ENCODE results near the gene TFR2. TPM values are rescaled to one million over a fixed set of nuclear protein-coding genes. Genes with fewer than 3 reads are reported as not detected.

Gene TFR2
- total RNA-seq, 1 experiment from 2014 or later: 9.1 TPM

Other genes with a start within 250 kb of the TFR2 start
- gene ZCWPW1, start 212.8 kb downstream of the TFR2 start, total RNA-seq (2021; ENCODE audit: unreplicated experiment): 6.5 TPM
- 72.1 TPM for gene MEPCE, start 211.7 kb downstream of the TFR2 start, total RNA-seq (2021; ENCODE audit: unreplicated experiment)
- 74.4 TPM for gene PPP1R35, start 205.1 kb downstream of the TFR2 start, total RNA-seq (2021; ENCODE audit: unreplicated experiment)
- gene SPACDR, start 177.3 kb downstream of the TFR2 start, total RNA-seq (2021; ENCODE audit: unreplicated experiment): 1.5 TPM
- gene TSC22D4, start 162.3 kb downstream of the TFR2 start, total RNA-seq (2021; ENCODE audit: unreplicated experiment): 82.6 TPM
- gene NYAP1, start 157.6 kb downstream of the TFR2 start, total RNA-seq (2021; ENCODE audit: unreplicated experiment): 4.0 TPM
- 42.5 TPM for gene AGFG2, start 102.3 kb downstream of the TFR2 start, total RNA-seq (2021; ENCODE audit: unreplicated experiment)
- 3.0 TPM for gene SAP25, start 67.7 kb downstream of the TFR2 start, total RNA-seq (2021; ENCODE audit: unreplicated experiment)
- 66.4 TPM for gene LRCH4, start 55.4 kb downstream of the TFR2 start, total RNA-seq (2021; ENCODE audit: unreplicated experiment)
- gene FBXO24, start 55.2 kb downstream of the TFR2 start, total RNA-seq (2021; ENCODE audit: unreplicated experiment): 0.59 TPM
- 13.8 TPM for gene PCOLCE, start 39.2 kb downstream of the TFR2 start, total RNA-seq (2021; ENCODE audit: unreplicated experiment)
- 25.0 TPM for gene MOSPD3, start 29.0 kb downstream of the TFR2 start, total RNA-seq (2021; ENCODE audit: unreplicated experiment)
- gene ACTL6B, start 14.9 kb upstream of the TFR2 start, total RNA-seq (2021; ENCODE audit: unreplicated experiment): not detected
- 289 TPM for gene GNB2, start 32.2 kb upstream of the TFR2 start, total RNA-seq (2021; ENCODE audit: unreplicated experiment)
- gene GIGYF1, start 52.7 kb upstream of the TFR2 start, total RNA-seq (2021; ENCODE audit: unreplicated experiment): 52.6 TPM
- 52.3 TPM for gene POP7, start 64.6 kb upstream of the TFR2 start, total RNA-seq (2021; ENCODE audit: unreplicated experiment)
- not detected for gene EPO, start 78.9 kb upstream of the TFR2 start, total RNA-seq (2021; ENCODE audit: unreplicated experiment)
- gene ZAN, start 92.0 kb upstream of the TFR2 start, total RNA-seq (2021; ENCODE audit: unreplicated experiment): not detected
- 192 TPM for gene EPHB4, start 186.0 kb upstream of the TFR2 start, total RNA-seq (2021; ENCODE audit: unreplicated experiment)
- 31.1 TPM for gene SLC12A9, start 211.2 kb upstream of the TFR2 start, total RNA-seq (2021; ENCODE audit: unreplicated experiment)
- 3.2 TPM for gene TRIP6, start 225.8 kb upstream of the TFR2 start, total RNA-seq (2021; ENCODE audit: unreplicated experiment)
- gene SRRT, start 233.6 kb upstream of the TFR2 start, total RNA-seq (2021; ENCODE audit: unreplicated experiment): 248 TPM
- 3.3 TPM for gene UFSP1, start 248.2 kb upstream of the TFR2 start, total RNA-seq (2021; ENCODE audit: unreplicated experiment)